ENCODE data around the gene TMEM219. TPM values are rescaled to one million over a fixed set of nuclear protein-coding genes. Genes with fewer than 3 reads are reported as not detected.

The TMEM219 gene
- total RNA-seq, 1 donor from 2014 or later: 49.8 TPM

GRCh38 chr16:29993903-29994599 is 32.2 kb downstream of the TMEM219 start:
- Histone ChIP-seq H3K36me3 (ENCODE audit: control insufficient read depth, insufficient read depth, low read length) (peaks cover 13% of the 10 kb centered on the region), H3K27me3 (ENCODE audit: control insufficient read depth, insufficient read depth, low read length) (no peaks in the 10 kb centered on the region), H3K4me3 (ENCODE audit: low read depth, low read length) (no peak overlapping the region)
- TF ChIP-seq CTCF (IDR thresholded peaks at IDR 0.05; ENCODE audit: insufficient read depth, low read length, severe bottlenecking): no peak
- FAIRE-seq (no peak), DNase-seq (ENCODE audit: low read depth) (no peak)

GRCh38 chr16:29994600-29995323 is 32.9 kb downstream of the TMEM219 start:
- peaks cover 10% of the 10 kb centered on the region for H3K36me3 ChIP-seq (ENCODE audit: control insufficient read depth, insufficient read depth, low read length)
- peak overlapping the region; percentile 91 for H3K4me3 ChIP-seq (ENCODE audit: low read depth, low read length)
- no peak for FAIRE-seq
- DNase-seq (ENCODE audit: low read depth): peak; percentile 83
- H3K27me3 ChIP-seq (ENCODE audit: control insufficient read depth, insufficient read depth, low read length): no peaks in the 10 kb centered on the region
- no peak for TF ChIP-seq CTCF (IDR thresholded peaks at IDR 0.05; ENCODE audit: insufficient read depth, low read length, severe bottlenecking)

GRCh38 chr16:29995324-29995910 is 33.5 kb downstream of the TMEM219 start, which contains the start of gene HIRIP3:
HIRIP3 (minus strand) TSS chr16:29995617; CDS start chr16:29995605, 12 bp downstream.
- Histone ChIP-seq H3K36me3 (ENCODE audit: control insufficient read depth, insufficient read depth, low read length) (peaks cover 11% of the 10 kb centered on the region), H3K4me3 (ENCODE audit: low read depth, low read length) (peak within 1 kb of the TSS; percentile 91), H3K27me3 (ENCODE audit: control insufficient read depth, insufficient read depth, low read length) (no peaks in the 10 kb centered on the region)
- TF ChIP-seq CTCF (IDR thresholded peaks at IDR 0.05; ENCODE audit: insufficient read depth, low read length, severe bottlenecking): no peak
- DNase-seq (ENCODE audit: low read depth) (peak; percentile 54), FAIRE-seq (no peak)

- DNase-seq (ENCODE audit: low read depth) (peak; percentile 89), FAIRE-seq (no peak)
- TF ChIP-seq CTCF (IDR thresholded peaks at IDR 0.05; ENCODE audit: insufficient read depth, low read length, severe bottlenecking): peak; percentile 1
- H3K27me3 ChIP-seq (ENCODE audit: control insufficient read depth, insufficient read depth, low read length): no peaks in the 10 kb centered on the region
- peak within 1 kb of the TSS; percentile 91 for H3K4me3 ChIP-seq (ENCODE audit: low read depth, low read length)
- peaks cover 16% of the 10 kb centered on the region for H3K36me3 ChIP-seq (ENCODE audit: control insufficient read depth, insufficient read depth, low read length)
Observed at GRCh38 chr16:29995911-29996765, 34.3 kb downstream of the TMEM219 start, which contains the start of gene INO80E. INO80E (plus strand) TSS chr16:29996241; CDS start chr16:29996311, 70 bp downstream.

GRCh38 chr16:29996766-29997250 is 34.9 kb downstream of the TMEM219 start:
- no peak for FAIRE-seq
- Histone ChIP-seq H3K36me3 (ENCODE audit: control insufficient read depth, insufficient read depth, low read length) (peaks cover 14% of the 10 kb centered on the region), H3K27me3 (ENCODE audit: control insufficient read depth, insufficient read depth, low read length) (no peaks in the 10 kb centered on the region), H3K4me3 (ENCODE audit: low read depth, low read length) (peak overlapping the region; percentile 91)
- no peak for TF ChIP-seq CTCF (IDR thresholded peaks at IDR 0.05; ENCODE audit: insufficient read depth, low read length, severe bottlenecking)
- no peak for DNase-seq (ENCODE audit: low read depth)

Data from bronchial epithelial cell (primary cell).